Neural crest cell (in vitro differentiated cells): Measurements from ENCODE around the gene STX3. TPM values are rescaled to one million over a fixed set of nuclear protein-coding genes. Genes with fewer than 3 reads are reported as not detected.
"Not testable (repeated sequence)": the region's sequence is repeated elsewhere in the genome, so short reads cannot be mapped to it uniquely, and the experiment has no call there.

ENCODE experiments used
- DNase-seq: peaks from one replicate; pipeline ENCODE4 v3.0.0; 2021; ENCODE audit warnings: low read depth, mixed read lengths, low spot score
- H3K27ac Mint-ChIP-seq: one replicate; pipeline ENCODE4 v1.8.0; 2021; ENCODE audit warnings: mild to moderate bottlenecking, mixed read lengths; ENCODE audit not compliant: unreplicated experiment
- H3K27me3 Mint-ChIP-seq: 2 replicates; pipeline ENCODE4 v1.8.0; 2021; ENCODE audit warnings: low read depth, mild to moderate bottlenecking, mixed read lengths
- H3K36me3 Mint-ChIP-seq: 2 replicates; pipeline ENCODE4 v1.8.0; 2021; ENCODE audit warnings: low read depth, mild to moderate bottlenecking, mixed read lengths
- H3K4me1 Mint-ChIP-seq: 2 replicates; pipeline ENCODE4 v1.8.0; 2021; ENCODE audit warnings: mixed read lengths
- H3K4me3 Mint-ChIP-seq: one replicate; pipeline ENCODE4 v1.8.0; 2021; ENCODE audit warnings: mild to moderate bottlenecking, mixed read lengths
- H3K9me3 Mint-ChIP-seq: 2 replicates; pipeline ENCODE4 v1.8.0; 2021; ENCODE audit warnings: mixed read lengths
- total RNA-seq: library from RNA; stranded (reverse); gene quantifications from 2 replicates; pipeline ENCODE4 v1.2.1, GENCODE V29; 2021
- TF ChIP-seq, protein P1 (sequence below): fragments of 200-600 bp; sonication (generic); conservative IDR thresholded peaks from 2 replicates; pipeline ENCODE4 v1.5.0; 2021; ENCODE audit warnings: antibody characterized with exemption, mild to moderate bottlenecking

Gene STX3
- total RNA-seq, 1 donor from 2014 or later = 6.5 TPM

DNA sequence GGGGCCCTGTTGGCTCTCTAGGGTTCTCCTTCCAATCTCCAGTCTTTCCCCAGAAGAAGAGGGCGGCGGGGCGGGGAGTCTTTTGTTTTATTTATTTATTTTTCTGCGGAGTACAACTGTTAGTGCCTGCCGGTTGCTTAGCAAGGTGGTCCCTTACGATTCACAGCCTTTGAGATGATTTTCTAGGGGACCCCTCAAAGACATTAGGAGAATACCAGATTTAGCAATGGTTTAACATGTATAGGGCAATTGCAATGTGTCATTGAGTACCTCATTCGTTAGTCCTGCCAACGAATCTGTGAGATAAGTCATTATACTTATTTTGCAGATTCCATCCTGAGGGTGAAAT, 55.7 kb downstream of the STX3 start:
- peaks cover 29% of the 10 kb centered on the region for H3K27me3 Mint-ChIP-seq
- peaks cover 8% of the 10 kb centered on the region for H3K36me3 Mint-ChIP-seq
- peaks cover 5% of the 10 kb centered on the region for H3K9me3 Mint-ChIP-seq
- TF ChIP-seq, protein P1, sequence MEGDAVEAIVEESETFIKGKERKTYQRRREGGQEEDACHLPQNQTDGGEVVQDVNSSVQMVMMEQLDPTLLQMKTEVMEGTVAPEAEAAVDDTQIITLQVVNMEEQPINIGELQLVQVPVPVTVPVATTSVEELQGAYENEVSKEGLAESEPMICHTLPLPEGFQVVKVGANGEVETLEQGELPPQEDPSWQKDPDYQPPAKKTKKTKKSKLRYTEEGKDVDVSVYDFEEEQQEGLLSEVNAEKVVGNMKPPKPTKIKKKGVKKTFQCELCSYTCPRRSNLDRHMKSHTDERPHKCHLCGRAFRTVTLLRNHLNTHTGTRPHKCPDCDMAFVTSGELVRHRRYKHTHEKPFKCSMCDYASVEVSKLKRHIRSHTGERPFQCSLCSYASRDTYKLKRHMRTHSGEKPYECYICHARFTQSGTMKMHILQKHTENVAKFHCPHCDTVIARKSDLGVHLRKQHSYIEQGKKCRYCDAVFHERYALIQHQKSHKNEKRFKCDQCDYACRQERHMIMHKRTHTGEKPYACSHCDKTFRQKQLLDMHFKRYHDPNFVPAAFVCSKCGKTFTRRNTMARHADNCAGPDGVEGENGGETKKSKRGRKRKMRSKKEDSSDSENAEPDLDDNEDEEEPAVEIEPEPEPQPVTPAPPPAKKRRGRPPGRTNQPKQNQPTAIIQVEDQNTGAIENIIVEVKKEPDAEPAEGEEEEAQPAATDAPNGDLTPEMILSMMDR = no peak
- no peak for DNase-seq
- H3K4me3 Mint-ChIP-seq = peak overlapping the region; percentile 96
- H3K4me1 Mint-ChIP-seq = peaks cover 16% of the 10 kb centered on the region
- no peak overlapping the region for H3K27ac Mint-ChIP-seq

DNA sequence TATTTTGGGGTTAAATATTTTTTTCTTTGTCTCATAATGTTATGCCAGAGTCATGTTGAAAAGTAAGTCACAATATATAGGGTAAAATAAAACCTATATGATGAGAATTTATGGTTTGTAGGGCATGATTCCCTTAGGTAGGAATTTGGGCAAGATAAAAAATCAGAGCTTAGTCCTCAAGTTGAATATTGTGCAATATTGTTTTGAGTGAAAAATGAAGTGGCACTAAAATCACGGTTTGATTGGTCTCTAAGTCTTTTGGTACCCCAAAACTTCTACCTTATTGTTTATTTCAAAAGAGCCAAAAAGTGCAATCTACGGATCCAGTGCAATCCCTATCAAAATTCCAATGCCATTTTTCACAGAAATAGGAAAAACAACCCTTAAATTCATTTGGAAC, 57.0 kb downstream of the STX3 start:
- peaks cover 5% of the 10 kb centered on the region for H3K9me3 Mint-ChIP-seq
- peaks cover 5% of the 10 kb centered on the region for H3K36me3 Mint-ChIP-seq
- no peak overlapping the region for H3K27ac Mint-ChIP-seq
- peak overlapping the region; percentile 70 for H3K4me3 Mint-ChIP-seq
- peaks cover 39% of the 10 kb centered on the region for H3K27me3 Mint-ChIP-seq
- TF ChIP-seq, protein P1 = no peak
- peaks cover 16% of the 10 kb centered on the region for H3K4me1 Mint-ChIP-seq
- no peak for DNase-seq

DNA sequence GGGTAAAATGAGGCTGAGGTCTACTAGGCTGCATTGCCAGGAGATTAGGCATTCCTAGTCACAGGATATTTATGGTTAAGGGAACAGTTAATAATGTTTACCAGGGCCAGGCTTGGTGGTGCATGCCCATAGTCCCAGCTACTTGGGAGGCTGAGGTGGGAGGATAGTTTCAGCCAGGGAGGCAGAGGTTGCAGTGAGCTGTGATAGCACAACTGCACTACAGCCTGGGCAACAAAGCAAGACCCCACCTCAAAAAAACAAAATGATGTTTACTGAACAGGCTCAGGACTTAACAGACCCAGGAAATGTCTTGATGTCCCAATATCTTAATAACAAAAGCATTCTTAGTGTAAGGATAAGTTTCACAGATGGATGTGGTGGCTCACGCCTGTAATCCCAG, 58.2 kb downstream of the STX3 start:
- TF ChIP-seq, protein P1 = no peak
- H3K36me3 Mint-ChIP-seq = peaks cover 5% of the 10 kb centered on the region
- no peak for DNase-seq
- H3K27me3 Mint-ChIP-seq = peaks cover 44% of the 10 kb centered on the region
- H3K27ac Mint-ChIP-seq = no peak overlapping the region
- peaks cover 16% of the 10 kb centered on the region for H3K4me1 Mint-ChIP-seq
- peaks cover 5% of the 10 kb centered on the region for H3K9me3 Mint-ChIP-seq
- H3K4me3 Mint-ChIP-seq = peak overlapping the region; percentile 50

DNA sequence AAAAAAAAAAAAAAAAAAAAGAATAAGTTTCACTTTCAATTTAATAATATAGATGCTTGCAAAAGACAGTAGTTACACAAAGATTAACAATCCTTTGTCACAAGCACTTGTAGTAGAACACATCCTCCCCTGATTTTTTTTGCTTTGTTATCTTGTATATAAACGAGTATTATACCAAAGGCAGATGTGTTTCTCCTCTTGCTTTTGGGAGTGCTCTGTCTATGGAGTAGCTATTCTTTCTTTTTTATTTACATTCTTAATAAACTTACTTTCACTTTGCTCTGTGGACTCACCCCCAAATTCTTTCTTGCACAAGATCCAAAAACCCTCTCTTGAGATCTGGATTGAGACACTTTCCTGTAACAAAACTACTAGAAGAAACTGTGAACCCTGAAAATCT, 58.8 kb downstream of the STX3 start:
- no peak overlapping the region for H3K27ac Mint-ChIP-seq
- peaks cover 5% of the 10 kb centered on the region for H3K9me3 Mint-ChIP-seq
- no peak overlapping the region for H3K4me3 Mint-ChIP-seq
- no peak for DNase-seq
- H3K36me3 Mint-ChIP-seq = peaks cover 5% of the 10 kb centered on the region
- TF ChIP-seq, protein P1 = no peak
- H3K4me1 Mint-ChIP-seq = peaks cover 16% of the 10 kb centered on the region
- H3K27me3 Mint-ChIP-seq = peaks cover 47% of the 10 kb centered on the region

- Mint-ChIP-seq H3K27ac (no peak overlapping the region), H3K4me1 (peaks cover 6% of the 10 kb centered on the region), H3K27me3 (peaks cover 49% of the 10 kb centered on the region), H3K36me3 (peaks cover 5% of the 10 kb centered on the region), H3K9me3 (peaks cover 5% of the 10 kb centered on the region), H3K4me3 (no peak overlapping the region)
- DNase-seq = no peak
- TF ChIP-seq, protein P1 = no peak
Measured at GRCh38 chr11:59815754-59816153, 60.6 kb downstream of the STX3 start.

DNA sequence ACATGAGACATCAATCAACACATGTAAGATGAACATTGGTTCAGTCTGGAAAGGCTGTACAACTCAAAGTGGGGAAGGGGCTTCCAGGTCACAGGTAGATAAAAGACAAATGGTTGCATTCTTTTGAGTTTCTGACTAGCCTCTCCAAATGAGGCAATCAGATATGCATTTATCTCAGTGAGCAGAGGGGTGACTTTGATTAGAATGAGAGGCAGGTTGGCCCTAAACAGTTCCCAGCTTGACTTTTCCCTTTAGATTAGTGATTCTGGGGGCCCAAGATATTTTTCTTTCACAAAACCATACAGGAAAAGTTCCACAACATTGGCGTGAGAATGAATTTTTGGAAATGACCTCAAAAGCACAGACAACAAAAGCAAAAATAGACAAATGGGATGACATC, 61.3 kb downstream of the STX3 start:
- not testable (repeated sequence) for H3K36me3 Mint-ChIP-seq, H3K4me3 Mint-ChIP-seq, H3K4me1 Mint-ChIP-seq, DNase-seq, H3K27ac Mint-ChIP-seq, H3K9me3 Mint-ChIP-seq
- peaks cover 44% of the 10 kb centered on the region for H3K27me3 Mint-ChIP-seq
